Stimulated activated memory B cell treated with anti-CD40 and anti-IgM and Interleukin-4, amounts not matched to agents 10 μg/mL and 1 μg/mL and 100 μg/mL, for 72 hours (primary cell): ENCODE measurements around the gene VPS33B.

ENCODE experiments used
- ATAC-seq: fragments of 150-1000 bp; cut with Tn5 transposase; 2 replicates; pipeline ENCODE4 v1.10.0; 2021
- H3K27ac Mint-ChIP-seq: one replicate; pipeline ENCODE4 v1.8.0; 2022; ENCODE audit warnings: mild to moderate bottlenecking, mixed read lengths
- H3K27me3 Mint-ChIP-seq: one replicate; pipeline ENCODE4 v1.8.0; 2022; ENCODE audit warnings: mixed read lengths
- H3K36me3 Mint-ChIP-seq: one replicate; pipeline ENCODE4 v1.8.0; 2022; ENCODE audit warnings: mixed read lengths
- H3K4me1 Mint-ChIP-seq: one replicate; pipeline ENCODE4 v1.8.0; 2022; ENCODE audit warnings: mixed read lengths
- H3K4me3 Mint-ChIP-seq: one replicate; pipeline ENCODE4 v1.8.0; 2022; ENCODE audit warnings: mild to moderate bottlenecking, moderate library complexity, mixed read lengths
- H3K9me3 Mint-ChIP-seq: one replicate; pipeline ENCODE4 v1.8.0; 2022; ENCODE audit warnings: mixed read lengths

Gene VPS33B

GRCh38 chr15:91022075-91022831 lies at the start of gene VPS33B:
TSS of gene VPS33B (minus strand) at chr15:91022594. CDS start at chr15:91022249, 345 bp downstream.
- H3K4me1 Mint-ChIP-seq: peaks cover 51% of the 10 kb centered on the region
- peak; percentile 79 for ATAC-seq
- H3K9me3 Mint-ChIP-seq: no peaks in the 10 kb centered on the region
- peaks cover 6% of the 10 kb centered on the region for H3K36me3 Mint-ChIP-seq
- H3K4me3 Mint-ChIP-seq: peak within 1 kb of the TSS; percentile 84
- H3K27ac Mint-ChIP-seq: peak within 1 kb of the TSS; percentile 74
- no peaks in the 10 kb centered on the region for H3K27me3 Mint-ChIP-seq

GRCh38 chr15:91072161-91072560 lies 49.8 kb upstream of the VPS33B start:
- Mint-ChIP-seq H3K9me3 (no peaks in the 10 kb centered on the region), H3K4me1 (no peaks in the 10 kb centered on the region), H3K36me3 (no peaks in the 10 kb centered on the region), H3K4me3 (no peak overlapping the region), H3K27ac (no peak overlapping the region), H3K27me3 (peaks cover 27% of the 10 kb centered on the region)
- ATAC-seq: no peak

- Mint-ChIP-seq H3K9me3 (no peaks in the 10 kb centered on the region), H3K27me3 (peaks cover 27% of the 10 kb centered on the region), H3K27ac (no peak overlapping the region), H3K4me3 (no peak overlapping the region), H3K4me1 (no peaks in the 10 kb centered on the region), H3K36me3 (no peaks in the 10 kb centered on the region)
- ATAC-seq: no peak
These were observed 48.5 kb upstream of the VPS33B start for GRCh38 chr15:91070872-91071271.

- Mint-ChIP-seq H3K4me3 (no peak overlapping the region), H3K27me3 (peaks cover 27% of the 10 kb centered on the region), H3K9me3 (peaks cover 3% of the 10 kb centered on the region), H3K27ac (no peak overlapping the region), H3K36me3 (no peaks in the 10 kb centered on the region), H3K4me1 (no peaks in the 10 kb centered on the region)
- ATAC-seq: no peak
These were observed 46.6 kb upstream of the VPS33B start for GRCh38 chr15:91068966-91069365.

GRCh38 chr15:91068436-91068835 lies 46.0 kb upstream of the VPS33B start:
- H3K4me1 Mint-ChIP-seq: no peaks in the 10 kb centered on the region
- peaks cover 3% of the 10 kb centered on the region for H3K9me3 Mint-ChIP-seq
- no peak for ATAC-seq

GRCh38 chr15:91067036-91067435 lies 44.6 kb upstream of the VPS33B start:
- Mint-ChIP-seq H3K27ac (no peak overlapping the region), H3K4me1 (no peaks in the 10 kb centered on the region), H3K36me3 (no peaks in the 10 kb centered on the region), H3K9me3 (peaks cover 3% of the 10 kb centered on the region), H3K27me3 (peaks cover 22% of the 10 kb centered on the region), H3K4me3 (no peak overlapping the region)
- ATAC-seq: no peak

More at GRCh38 chr15:91068436-91068835, 46.0 kb upstream of the VPS33B start:
- Mint-ChIP-seq H3K36me3 (no peaks in the 10 kb centered on the region), H3K4me3 (no peak overlapping the region), H3K27ac (no peak overlapping the region), H3K27me3 (peaks cover 27% of the 10 kb centered on the region)

GRCh38 chr15:91065505-91065904 lies 43.1 kb upstream of the VPS33B start:
- H3K9me3 Mint-ChIP-seq: peaks cover 3% of the 10 kb centered on the region
- H3K4me1 Mint-ChIP-seq: no peaks in the 10 kb centered on the region
- H3K27me3 Mint-ChIP-seq: peaks cover 15% of the 10 kb centered on the region
- no peak overlapping the region for H3K4me3 Mint-ChIP-seq
- no peaks in the 10 kb centered on the region for H3K36me3 Mint-ChIP-seq
- no peak for ATAC-seq
- no peak overlapping the region for H3K27ac Mint-ChIP-seq

GRCh38 chr15:91061997-91062396 lies 39.6 kb upstream of the VPS33B start:
- H3K9me3 Mint-ChIP-seq: peaks cover 3% of the 10 kb centered on the region
- no peaks in the 10 kb centered on the region for H3K4me1 Mint-ChIP-seq
- no peak overlapping the region for H3K4me3 Mint-ChIP-seq
- H3K27me3 Mint-ChIP-seq: peaks cover 11% of the 10 kb centered on the region
- no peak overlapping the region for H3K27ac Mint-ChIP-seq
- no peaks in the 10 kb centered on the region for H3K36me3 Mint-ChIP-seq
- no peak for ATAC-seq

GRCh38 chr15:91061230-91061629 lies 38.8 kb upstream of the VPS33B start:
- Mint-ChIP-seq H3K27me3 (peaks cover 19% of the 10 kb centered on the region), H3K4me3 (no peak overlapping the region), H3K9me3 (peaks cover 3% of the 10 kb centered on the region), H3K27ac (no peak overlapping the region), H3K36me3 (no peaks in the 10 kb centered on the region), H3K4me1 (peaks cover 2% of the 10 kb centered on the region)
- ATAC-seq: no peak

- no peaks in the 10 kb centered on the region for H3K9me3 Mint-ChIP-seq
- peaks cover 48% of the 10 kb centered on the region for H3K27me3 Mint-ChIP-seq
- no peaks in the 10 kb centered on the region for H3K36me3 Mint-ChIP-seq
- no peak overlapping the region for H3K4me3 Mint-ChIP-seq
- H3K4me1 Mint-ChIP-seq: peaks cover 7% of the 10 kb centered on the region
- no peak for ATAC-seq
- H3K27ac Mint-ChIP-seq: no peak overlapping the region
These were observed 33.3 kb upstream of the VPS33B start for GRCh38 chr15:91055548-91056331.

GRCh38 chr15:91054816-91055215 lies 32.4 kb upstream of the VPS33B start:
- Mint-ChIP-seq H3K27me3 (peaks cover 48% of the 10 kb centered on the region), H3K27ac (no peak overlapping the region), H3K4me3 (no peak overlapping the region), H3K9me3 (no peaks in the 10 kb centered on the region), H3K4me1 (peaks cover 8% of the 10 kb centered on the region), H3K36me3 (no peaks in the 10 kb centered on the region)
- no peak for ATAC-seq

- no peak for ATAC-seq
- Mint-ChIP-seq H3K36me3 (no peaks in the 10 kb centered on the region), H3K27ac (no peak overlapping the region), H3K27me3 (peaks cover 29% of the 10 kb centered on the region), H3K4me1 (peaks cover 31% of the 10 kb centered on the region), H3K4me3 (no peak overlapping the region), H3K9me3 (peaks cover 3% of the 10 kb centered on the region)
These were observed 28.9 kb upstream of the VPS33B start for GRCh38 chr15:91051248-91051647.

GRCh38 chr15:91050128-91050455 lies 27.7 kb upstream of the VPS33B start:
- no peak for ATAC-seq
- Mint-ChIP-seq H3K4me3 (no peak overlapping the region), H3K27ac (no peak overlapping the region), H3K9me3 (peaks cover 3% of the 10 kb centered on the region), H3K36me3 (no peaks in the 10 kb centered on the region), H3K27me3 (peaks cover 17% of the 10 kb centered on the region), H3K4me1 (peaks cover 25% of the 10 kb centered on the region)

GRCh38 chr15:91049378-91050127 lies 27.2 kb upstream of the VPS33B start:
- peaks cover 3% of the 10 kb centered on the region for H3K9me3 Mint-ChIP-seq
- ATAC-seq: peak; percentile 74
- H3K27me3 Mint-ChIP-seq: peaks cover 12% of the 10 kb centered on the region
- H3K4me1 Mint-ChIP-seq: peaks cover 25% of the 10 kb centered on the region
- no peaks in the 10 kb centered on the region for H3K36me3 Mint-ChIP-seq
- no peak overlapping the region for H3K27ac Mint-ChIP-seq
- no peak overlapping the region for H3K4me3 Mint-ChIP-seq

GRCh38 chr15:91047545-91048199 lies 25.3 kb upstream of the VPS33B start:
- Mint-ChIP-seq H3K36me3 (no peaks in the 10 kb centered on the region), H3K4me3 (no peak overlapping the region), H3K9me3 (peaks cover 3% of the 10 kb centered on the region), H3K4me1 (peaks cover 25% of the 10 kb centered on the region), H3K27me3 (no peaks in the 10 kb centered on the region), H3K27ac (no peak overlapping the region)
- ATAC-seq: no peak
